Type B pancreatic cell (in vitro differentiated cells): Measurements from ENCODE around the gene EN1. TPM values are rescaled to one million over a fixed set of nuclear protein-coding genes. Genes with fewer than 3 reads are reported as not detected.

ENCODE experiments used
- DNase-seq: peaks from one replicate; pipeline ENCODE4 v3.0.0; 2021; ENCODE audit warnings: mixed read lengths; ENCODE audit not compliant: unreplicated experiment; ENCODE audit errors: extremely low spot score
- H3K27ac Mint-ChIP-seq: 2 replicates; pipeline ENCODE4 v1.8.0; 2021; ENCODE audit warnings: mild to moderate bottlenecking, mixed read lengths
- H3K27me3 Mint-ChIP-seq: 2 replicates; pipeline ENCODE4 v1.8.0; 2021; ENCODE audit warnings: mixed read lengths
- H3K36me3 Mint-ChIP-seq: 2 replicates; pipeline ENCODE4 v1.8.0; 2021; ENCODE audit warnings: mixed read lengths
- H3K4me1 Mint-ChIP-seq: one replicate; pipeline ENCODE4 v1.8.0; 2021; ENCODE audit warnings: mixed read lengths; ENCODE audit not compliant: unreplicated experiment
- H3K4me3 Mint-ChIP-seq: 2 replicates; pipeline ENCODE4 v1.8.0; 2021; ENCODE audit warnings: mild to moderate bottlenecking, mixed read lengths
- H3K9me3 Mint-ChIP-seq: 2 replicates; pipeline ENCODE4 v1.8.0; 2021; ENCODE audit warnings: mixed read lengths
- total RNA-seq: library from RNA; stranded (reverse); gene quantifications from 2 replicates; pipeline ENCODE4 v1.2.1, GENCODE V29; 2021; ENCODE audit warnings: low replicate concordance
- TF ChIP-seq, protein P1 (sequence below): fragments of 200-600 bp; sonication (generic); conservative IDR thresholded peaks from 2 replicates; pipeline ENCODE4 v1.5.0; 2021; ENCODE audit warnings: antibody characterized with exemption, mild to moderate bottlenecking

The EN1 gene
- total RNA-seq, 1 donor from 2014 or later: 2.7 TPM

DNA sequence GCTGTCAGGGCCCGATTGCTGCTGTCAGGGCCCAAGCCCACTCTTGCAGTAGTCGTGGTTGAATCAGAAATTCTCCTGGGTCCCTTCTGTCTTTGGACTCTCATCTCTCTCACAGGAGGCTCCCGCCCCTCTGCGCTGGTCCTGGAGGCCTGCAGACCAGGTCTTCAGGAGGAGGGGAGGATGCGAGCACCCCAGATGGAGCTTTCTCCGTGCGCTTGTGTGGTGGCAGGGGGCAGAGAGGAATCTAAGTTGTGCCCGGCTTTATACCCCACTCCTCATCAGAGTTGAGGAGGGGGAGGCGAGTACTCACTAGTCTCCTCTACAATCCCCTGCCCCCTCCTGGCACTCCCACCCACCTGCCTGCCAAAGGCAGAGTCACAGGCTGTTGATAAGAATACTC is 10.4 kb downstream of the EN1 start:
- peak; percentile 56 for DNase-seq
- Mint-ChIP-seq H3K27ac (no peak overlapping the region), H3K4me3 (peak overlapping the region; percentile 86), H3K36me3 (peaks cover 6% of the 10 kb centered on the region), H3K9me3 (no peaks in the 10 kb centered on the region), H3K4me1 (peaks cover 6% of the 10 kb centered on the region), H3K27me3 (peaks cover 99% of the 10 kb centered on the region)
- TF ChIP-seq, protein P1, sequence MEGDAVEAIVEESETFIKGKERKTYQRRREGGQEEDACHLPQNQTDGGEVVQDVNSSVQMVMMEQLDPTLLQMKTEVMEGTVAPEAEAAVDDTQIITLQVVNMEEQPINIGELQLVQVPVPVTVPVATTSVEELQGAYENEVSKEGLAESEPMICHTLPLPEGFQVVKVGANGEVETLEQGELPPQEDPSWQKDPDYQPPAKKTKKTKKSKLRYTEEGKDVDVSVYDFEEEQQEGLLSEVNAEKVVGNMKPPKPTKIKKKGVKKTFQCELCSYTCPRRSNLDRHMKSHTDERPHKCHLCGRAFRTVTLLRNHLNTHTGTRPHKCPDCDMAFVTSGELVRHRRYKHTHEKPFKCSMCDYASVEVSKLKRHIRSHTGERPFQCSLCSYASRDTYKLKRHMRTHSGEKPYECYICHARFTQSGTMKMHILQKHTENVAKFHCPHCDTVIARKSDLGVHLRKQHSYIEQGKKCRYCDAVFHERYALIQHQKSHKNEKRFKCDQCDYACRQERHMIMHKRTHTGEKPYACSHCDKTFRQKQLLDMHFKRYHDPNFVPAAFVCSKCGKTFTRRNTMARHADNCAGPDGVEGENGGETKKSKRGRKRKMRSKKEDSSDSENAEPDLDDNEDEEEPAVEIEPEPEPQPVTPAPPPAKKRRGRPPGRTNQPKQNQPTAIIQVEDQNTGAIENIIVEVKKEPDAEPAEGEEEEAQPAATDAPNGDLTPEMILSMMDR: no peak

DNA sequence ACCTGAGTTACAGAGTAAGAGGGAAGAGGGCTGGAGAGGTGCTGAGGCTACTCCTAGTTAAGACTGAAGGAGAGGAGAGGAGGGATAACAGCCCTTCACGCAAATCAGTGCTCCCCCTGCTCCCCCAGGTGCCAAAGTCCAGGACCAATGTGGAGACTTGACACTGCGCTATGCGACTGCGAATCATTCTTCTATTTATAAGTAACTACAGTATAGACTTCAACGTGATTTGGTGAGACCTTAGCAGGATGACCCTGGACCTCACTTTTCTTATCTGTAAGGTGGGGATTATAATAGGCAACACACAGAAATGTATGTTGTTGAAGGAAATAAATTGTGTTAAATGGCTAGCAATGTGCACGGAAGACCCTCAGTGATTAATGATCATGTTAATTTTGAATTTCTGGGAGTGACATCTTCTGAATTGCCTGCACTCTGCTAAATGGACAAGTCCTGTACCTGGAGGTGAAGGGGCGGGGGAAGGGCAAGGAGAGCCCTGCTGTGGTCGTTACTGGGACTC is 11.0 kb downstream of the EN1 start:
- peaks cover 99% of the 10 kb centered on the region for H3K27me3 Mint-ChIP-seq
- H3K36me3 Mint-ChIP-seq: peaks cover 6% of the 10 kb centered on the region
- TF ChIP-seq, protein P1: no peak
- H3K9me3 Mint-ChIP-seq: no peaks in the 10 kb centered on the region
- peak overlapping the region; percentile 86 for H3K4me3 Mint-ChIP-seq
- peaks cover 6% of the 10 kb centered on the region for H3K4me1 Mint-ChIP-seq
- no peak for DNase-seq
- H3K27ac Mint-ChIP-seq: peak overlapping the region; percentile 39

DNA sequence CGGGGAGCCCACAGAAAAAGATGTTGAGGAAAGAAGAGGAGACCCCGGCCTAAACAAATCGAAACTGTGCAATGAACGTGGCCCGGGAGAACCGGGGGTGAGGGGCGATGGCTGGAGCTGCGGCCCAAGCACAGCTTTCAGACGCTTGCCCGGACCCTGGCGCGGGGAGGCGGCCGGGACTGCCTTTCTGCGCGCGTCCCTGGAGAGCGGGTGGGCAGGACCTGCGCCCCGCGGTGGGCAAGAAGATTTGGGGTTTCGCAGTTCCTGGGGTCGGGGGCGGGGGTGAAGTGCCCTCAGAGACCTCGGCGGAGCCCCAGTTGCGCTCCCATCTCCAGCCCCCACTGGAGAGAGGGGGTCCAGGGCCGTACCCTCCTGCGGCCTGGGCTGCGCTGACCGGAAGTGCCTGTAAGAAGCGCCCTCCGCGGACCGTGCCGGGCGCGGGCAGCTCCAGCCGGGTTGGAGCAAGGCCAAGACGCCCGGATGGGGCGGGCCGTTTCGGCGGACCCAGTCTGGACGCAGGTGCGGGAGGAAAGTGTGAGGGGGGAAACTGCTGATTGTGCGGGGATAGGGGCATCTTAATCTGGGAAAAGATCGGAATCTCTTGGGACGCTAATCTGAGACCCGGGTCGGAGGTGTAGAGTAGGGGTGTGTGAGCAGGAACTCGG is 11.6 kb downstream of the EN1 start:
- H3K4me3 Mint-ChIP-seq: peak overlapping the region; percentile 86
- H3K36me3 Mint-ChIP-seq: peaks cover 3% of the 10 kb centered on the region
- peak overlapping the region; percentile 39 for H3K27ac Mint-ChIP-seq
- TF ChIP-seq, protein P1: no peak
- peaks cover 6% of the 10 kb centered on the region for H3K4me1 Mint-ChIP-seq
- H3K27me3 Mint-ChIP-seq: peaks cover 99% of the 10 kb centered on the region
- peak; percentile 65 for DNase-seq
- no peaks in the 10 kb centered on the region for H3K9me3 Mint-ChIP-seq

DNA sequence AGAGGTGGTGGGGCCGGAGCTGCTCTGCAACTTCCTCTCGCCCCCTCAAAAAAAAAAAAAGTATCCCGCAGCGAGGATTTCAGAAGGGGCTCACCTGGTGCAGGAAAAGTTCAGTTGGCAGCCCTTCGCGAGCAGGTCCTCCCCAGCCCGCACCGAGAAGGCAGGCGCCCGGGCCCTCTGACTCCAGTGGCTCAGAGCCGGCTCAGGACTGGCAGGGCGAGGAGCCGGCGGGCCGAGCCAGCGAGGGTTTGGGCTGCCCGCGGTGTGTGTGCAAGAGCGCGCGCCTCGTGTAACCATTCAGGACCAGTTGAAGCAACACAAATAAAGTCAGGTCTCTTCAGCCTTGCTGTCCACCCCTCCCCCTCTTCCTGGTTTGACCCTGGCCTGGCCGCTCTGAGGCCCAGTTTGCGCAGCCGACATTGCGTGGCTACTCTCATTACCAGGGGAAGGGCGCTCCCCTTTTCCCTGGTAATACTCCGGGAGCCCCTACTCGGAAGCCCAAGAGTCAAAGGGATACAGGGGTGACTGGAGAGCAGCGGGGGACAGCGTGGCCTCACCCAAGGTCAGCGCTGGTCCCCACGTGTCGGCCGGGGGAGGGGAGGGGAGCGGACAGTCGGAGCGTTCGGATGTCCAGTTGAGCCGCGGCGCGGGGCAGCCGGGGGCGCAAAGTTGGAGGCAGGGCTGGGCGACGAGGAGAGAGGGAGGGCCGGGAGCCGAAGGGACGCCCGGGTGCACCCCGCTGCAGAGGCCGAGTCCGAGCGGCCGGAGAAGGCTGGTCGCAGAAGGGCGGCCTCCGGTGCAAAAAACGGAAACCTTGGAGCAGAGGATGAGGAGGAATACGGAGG is 12.3 kb downstream of the EN1 start:
- Mint-ChIP-seq H3K27ac (no peak overlapping the region), H3K9me3 (no peaks in the 10 kb centered on the region), H3K27me3 (peaks cover 99% of the 10 kb centered on the region), H3K4me3 (peak overlapping the region; percentile 77), H3K36me3 (no peaks in the 10 kb centered on the region), H3K4me1 (peaks cover 6% of the 10 kb centered on the region)
- TF ChIP-seq, protein P1: no peak
- DNase-seq: peak; percentile 67

DNA sequence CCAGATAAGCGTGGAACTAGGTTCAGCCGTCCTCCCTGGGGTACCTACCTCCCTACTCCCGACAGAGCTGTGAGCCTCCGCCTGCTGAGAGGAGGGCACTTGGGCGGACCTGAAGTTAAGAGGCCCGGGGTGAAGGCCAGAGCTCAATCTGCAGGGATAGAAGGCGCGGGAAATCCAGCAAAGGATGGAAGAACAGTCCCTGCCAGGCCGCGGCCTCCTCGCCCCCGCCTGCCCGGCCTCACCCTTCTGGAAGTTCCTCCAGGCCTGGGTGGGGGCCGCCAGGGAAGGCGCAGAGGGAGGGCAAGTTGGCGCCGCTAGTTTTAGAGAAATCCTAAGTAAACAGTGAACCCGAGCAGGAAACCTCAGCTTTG is 13.0 kb downstream of the EN1 start:
- no peak for DNase-seq
- Mint-ChIP-seq H3K27ac (no peak overlapping the region), H3K4me3 (peak overlapping the region; percentile 77), H3K36me3 (no peaks in the 10 kb centered on the region), H3K27me3 (peaks cover 99% of the 10 kb centered on the region), H3K9me3 (no peaks in the 10 kb centered on the region), H3K4me1 (peaks cover 6% of the 10 kb centered on the region)
- TF ChIP-seq, protein P1: no peak
